ENCODE measurements around the gene TCEAL7. TPM values are rescaled to one million over a fixed set of nuclear protein-coding genes. Genes with fewer than 3 reads are reported as not detected.
A peak's percentile ranks its signal among the peaks of the same experiment; 100 is the strongest.
"Not testable (repeated sequence)": the region's sequence is repeated elsewhere in the genome, so short reads cannot be mapped to it uniquely, and the experiment has no call there.

TCEAL7 gene
- polyA plus RNA-seq, 1 experiment = 5.5 TPM

GRCh38 chrX:103344606-103345005 lies 14.6 kb downstream of the TCEAL7 start:
- DNase-seq (ENCODE audit: low read depth) = no peak

GRCh38 chrX:103347682-103348397 lies 17.8 kb downstream of the TCEAL7 start:
- no peaks in the 10 kb centered on the region for H3K27me3 ChIP-seq (ENCODE audit: control insufficient read depth, insufficient read depth, low read length)
- ChIA-PET POLR2A (no interaction called here), CTCF (interaction anchor here (1.3 kb wide), 1 partner anchor 116 kb away, joined by 4 read pairs; no protein-coding TSS in a partner anchor)
- no peaks in the 10 kb centered on the region for H3K36me3 ChIP-seq (ENCODE audit: control insufficient read depth, insufficient read depth, low read length)
- H3K4me3 ChIP-seq (ENCODE audit: low read depth, low read length) = no peak overlapping the region
- no peak for DNase-seq (ENCODE audit: low read depth)
- TF ChIP-seq, protein P1, sequence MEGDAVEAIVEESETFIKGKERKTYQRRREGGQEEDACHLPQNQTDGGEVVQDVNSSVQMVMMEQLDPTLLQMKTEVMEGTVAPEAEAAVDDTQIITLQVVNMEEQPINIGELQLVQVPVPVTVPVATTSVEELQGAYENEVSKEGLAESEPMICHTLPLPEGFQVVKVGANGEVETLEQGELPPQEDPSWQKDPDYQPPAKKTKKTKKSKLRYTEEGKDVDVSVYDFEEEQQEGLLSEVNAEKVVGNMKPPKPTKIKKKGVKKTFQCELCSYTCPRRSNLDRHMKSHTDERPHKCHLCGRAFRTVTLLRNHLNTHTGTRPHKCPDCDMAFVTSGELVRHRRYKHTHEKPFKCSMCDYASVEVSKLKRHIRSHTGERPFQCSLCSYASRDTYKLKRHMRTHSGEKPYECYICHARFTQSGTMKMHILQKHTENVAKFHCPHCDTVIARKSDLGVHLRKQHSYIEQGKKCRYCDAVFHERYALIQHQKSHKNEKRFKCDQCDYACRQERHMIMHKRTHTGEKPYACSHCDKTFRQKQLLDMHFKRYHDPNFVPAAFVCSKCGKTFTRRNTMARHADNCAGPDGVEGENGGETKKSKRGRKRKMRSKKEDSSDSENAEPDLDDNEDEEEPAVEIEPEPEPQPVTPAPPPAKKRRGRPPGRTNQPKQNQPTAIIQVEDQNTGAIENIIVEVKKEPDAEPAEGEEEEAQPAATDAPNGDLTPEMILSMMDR (IDR thresholded peaks at IDR 0.05; ENCODE audit: insufficient read depth, low read depth, low read length) = no peak

More at GRCh38 chrX:103344606-103345005, 14.6 kb downstream of the TCEAL7 start:
- no peak overlapping the region for H3K4me3 ChIP-seq (ENCODE audit: low read depth, low read length)
- no peaks in the 10 kb centered on the region for H3K36me3 ChIP-seq (ENCODE audit: control insufficient read depth, insufficient read depth, low read length)
- ChIA-PET CTCF (no interaction called here), POLR2A (no interaction called here)
- TF ChIP-seq, protein P1 (IDR thresholded peaks at IDR 0.05; ENCODE audit: insufficient read depth, low read depth, low read length) = no peak
- H3K27me3 ChIP-seq (ENCODE audit: control insufficient read depth, insufficient read depth, low read length) = no peaks in the 10 kb centered on the region

GRCh38 chrX:103356130-103356798 lies 26.2 kb downstream of the TCEAL7 start, which contains the start of gene TCEAL9:
TCEAL9 (plus strand) TSS chrX:103356506; CDS start chrX:103357685, 1,179 bp downstream.
- CTCF ChIA-PET = interaction anchor here (0.9 to 1.3 kb wide), 2 partner anchors 10 to 107 kb away, joined by 4 to 6 read pairs; no protein-coding TSS in a partner anchor

DNA sequence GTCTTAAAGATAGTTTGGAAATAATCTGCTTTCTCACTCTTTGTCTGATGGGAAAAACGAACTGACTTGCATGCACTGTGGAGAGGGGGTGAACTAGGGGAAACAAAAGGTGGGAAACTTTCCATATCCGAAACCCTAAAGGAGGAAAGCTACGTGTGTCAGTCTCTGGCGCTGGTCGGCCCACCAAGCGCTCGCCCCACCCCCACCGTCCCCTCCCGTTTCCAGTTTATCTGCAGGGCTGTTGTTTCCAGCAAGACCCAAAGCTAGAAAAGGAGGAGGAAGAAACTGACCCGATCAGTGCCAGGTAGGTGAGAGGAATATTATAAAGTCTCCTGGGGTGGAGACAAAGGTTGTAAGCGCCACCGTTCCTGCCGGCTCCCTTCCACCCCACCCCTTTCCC lies 26.8 kb downstream of the TCEAL7 start:
- ChIA-PET CTCF (interaction anchor here (0.8 to 1.3 kb wide), 2 partner anchors 21 to 107 kb away, joined by 3 to 6 read pairs; no protein-coding TSS in a partner anchor), POLR2A (interaction anchor here (1.1 kb wide), 1 partner anchor 11 kb away, joined by 4 read pairs; no protein-coding TSS in a partner anchor)
- no peak for DNase-seq (ENCODE audit: low read depth)
- TF ChIP-seq, protein P1 (IDR thresholded peaks at IDR 0.05; ENCODE audit: insufficient read depth, low read depth, low read length) = no peak
- Histone ChIP-seq H3K27me3 (ENCODE audit: control insufficient read depth, insufficient read depth, low read length) (no peaks in the 10 kb centered on the region), H3K4me3 (ENCODE audit: low read depth, low read length) (peak overlapping the region; percentile 85), H3K36me3 (ENCODE audit: control insufficient read depth, insufficient read depth, low read length) (no peaks in the 10 kb centered on the region)

More at GRCh38 chrX:103356130-103356798, 26.2 kb downstream of the TCEAL7 start, which contains the start of gene TCEAL9:
- POLR2A ChIA-PET = interaction anchor here (0.8 to 1.1 kb wide), 2 partner anchors 11 to 108 kb away, joined by 3 to 4 read pairs; no protein-coding TSS in a partner anchor
- DNase-seq (ENCODE audit: low read depth) = no peak
- Histone ChIP-seq H3K36me3 (ENCODE audit: control insufficient read depth, insufficient read depth, low read length) (no peaks in the 10 kb centered on the region), H3K4me3 (ENCODE audit: low read depth, low read length) (peak within 1 kb of the TSS; percentile 85), H3K27me3 (ENCODE audit: control insufficient read depth, insufficient read depth, low read length) (no peaks in the 10 kb centered on the region)
- TF ChIP-seq, protein P1 (IDR thresholded peaks at IDR 0.05; ENCODE audit: insufficient read depth, low read depth, low read length) = no peak

GRCh38 chrX:103357871-103358270 lies 27.8 kb downstream of the TCEAL7 start:
- ChIA-PET CTCF (no interaction called here), POLR2A (interaction anchor here (0.7 kb wide), 1 partner anchor 38 kb away, joined by 3 read pairs; no protein-coding TSS in a partner anchor)
- H3K4me3 ChIP-seq (ENCODE audit: low read depth, low read length) = peak overlapping the region; percentile 85
- no peaks in the 10 kb centered on the region for H3K27me3 ChIP-seq (ENCODE audit: control insufficient read depth, insufficient read depth, low read length)
- TF ChIP-seq, protein P1 (IDR thresholded peaks at IDR 0.05; ENCODE audit: insufficient read depth, low read depth, low read length) = no peak
- H3K36me3 ChIP-seq (ENCODE audit: control insufficient read depth, insufficient read depth, low read length) = no peaks in the 10 kb centered on the region
- DNase-seq (ENCODE audit: low read depth) = no peak

GRCh38 chrX:103359605-103360004 lies 29.6 kb downstream of the TCEAL7 start:
- H3K27me3 ChIP-seq (ENCODE audit: control insufficient read depth, insufficient read depth, low read length); DNase-seq (ENCODE audit: low read depth); H3K36me3 ChIP-seq (ENCODE audit: control insufficient read depth, insufficient read depth, low read length); CTCF ChIA-PET; H3K4me3 ChIP-seq (ENCODE audit: low read depth, low read length); POLR2A ChIA-PET: not testable (repeated sequence)

All from BJ (cell line).